BE2C (cell line): Measurements from ENCODE around the gene XRN2.

ENCODE experiments used
- DNase-seq: peaks from one replicate; pipeline ENCODE4 v3.0.0-alpha.2; 2020
- H3K27me3 ChIP-seq: fragments of 250-450 bp; sonication (Bioruptor Pico); 2 replicates; pipeline ENCODE4 v1.5.1; 2020; ENCODE audit warnings: mild to moderate bottlenecking
- H3K36me3 ChIP-seq: fragments of 250-450 bp; sonication (Bioruptor Pico); 2 replicates; pipeline ENCODE4 v1.5.1; 2020; ENCODE audit warnings: mild to moderate bottlenecking
- H3K4me1 ChIP-seq: fragments of 250-450 bp; sonication (Bioruptor Pico); 2 replicates; pipeline ENCODE4 v1.5.1; 2020
- H3K4me3 ChIP-seq: 2 replicates; pipeline ENCODE4 v1.5.1; 2011; ENCODE audit warnings: low read depth, low read length
- H3K9me3 ChIP-seq: fragments of 250-450 bp; sonication (Bioruptor Pico); 2 replicates; pipeline ENCODE4 v1.5.1; 2020
- CTCF ChIP-seq: IDR thresholded peaks from 2 replicates; pipeline ENCODE4 v1.5.1; 2012; ENCODE audit warnings: mild to moderate bottlenecking, low read depth, low read length

Gene XRN2

GRCh38 chr20:21303872-21304586, 898 bp downstream of the XRN2 start:
- TF ChIP-seq CTCF: no peak
- no peaks in the 10 kb centered on the region; the same call in 1 of the 2 replicates for H3K27me3 ChIP-seq
- peaks cover 6% of the 10 kb centered on the region; the same call in 1 of the 2 replicates for H3K36me3 ChIP-seq
- no peaks in the 10 kb centered on the region for H3K9me3 ChIP-seq
- no peak for DNase-seq
- peak overlapping the region; percentile 87 for H3K4me3 ChIP-seq
- 0 out of 2 replicates have a peak, but pooled peaks cover 4% of the 10 kb centered on the region for H3K4me1 ChIP-seq

GRCh38 chr20:21308340-21308739, 5.2 kb downstream of the XRN2 start:
- Histone ChIP-seq H3K36me3 (peaks cover 9% of the 10 kb centered on the region), H3K27me3 (no peaks in the 10 kb centered on the region), H3K4me1 (peaks cover 8% of the 10 kb centered on the region; the same call in 1 of the 2 replicates), H3K9me3 (no peaks in the 10 kb centered on the region), H3K4me3 (no peak overlapping the region)
- no peak for TF ChIP-seq CTCF
- no peak for DNase-seq

GRCh38 chr20:21309678-21310467, 6.7 kb downstream of the XRN2 start:
- Histone ChIP-seq H3K27me3 (no peaks in the 10 kb centered on the region), H3K4me3 (0 out of 2 replicates have a peak overlapping the region, but pooled peaks have one; percentile 2), H3K4me1 (peaks cover 8% of the 10 kb centered on the region; the same call in 1 of the 2 replicates), H3K9me3 (no peaks in the 10 kb centered on the region), H3K36me3 (peaks cover 9% of the 10 kb centered on the region)
- TF ChIP-seq CTCF: no peak
- DNase-seq: no peak

GRCh38 chr20:21312813-21313474, 9.8 kb downstream of the XRN2 start:
- no peak for DNase-seq
- H3K9me3 ChIP-seq: no peaks in the 10 kb centered on the region
- TF ChIP-seq CTCF: no peak

GRCh38 chr20:21315138-21315537, 12.0 kb downstream of the XRN2 start:
- Histone ChIP-seq H3K9me3 (no peaks in the 10 kb centered on the region), H3K4me3 (no peak overlapping the region), H3K36me3 (peaks cover 3% of the 10 kb centered on the region; the same call in 1 of the 2 replicates), H3K27me3 (no peaks in the 10 kb centered on the region), H3K4me1 (peaks cover 3% of the 10 kb centered on the region; the same call in 1 of the 2 replicates)
- no peak for DNase-seq
- TF ChIP-seq CTCF: no peak

More at GRCh38 chr20:21312813-21313474, 9.8 kb downstream of the XRN2 start:
- Histone ChIP-seq H3K27me3 (no peaks in the 10 kb centered on the region), H3K4me1 (peaks cover 8% of the 10 kb centered on the region; the same call in 1 of the 2 replicates), H3K36me3 (peaks cover 9% of the 10 kb centered on the region), H3K4me3 (no peak overlapping the region)
